ENCODE data around the gene SEMA5B. TPM values are rescaled to one million over a fixed set of nuclear protein-coding genes. Genes with fewer than 3 reads are reported as not detected.

The SEMA5B gene
- total and polyA plus RNA-seq, 2 donors (not counting 3 experiments of a cell fraction or from before 2014, with no cell fraction given) = 0.07 TPM; not detected in 1

DNA sequence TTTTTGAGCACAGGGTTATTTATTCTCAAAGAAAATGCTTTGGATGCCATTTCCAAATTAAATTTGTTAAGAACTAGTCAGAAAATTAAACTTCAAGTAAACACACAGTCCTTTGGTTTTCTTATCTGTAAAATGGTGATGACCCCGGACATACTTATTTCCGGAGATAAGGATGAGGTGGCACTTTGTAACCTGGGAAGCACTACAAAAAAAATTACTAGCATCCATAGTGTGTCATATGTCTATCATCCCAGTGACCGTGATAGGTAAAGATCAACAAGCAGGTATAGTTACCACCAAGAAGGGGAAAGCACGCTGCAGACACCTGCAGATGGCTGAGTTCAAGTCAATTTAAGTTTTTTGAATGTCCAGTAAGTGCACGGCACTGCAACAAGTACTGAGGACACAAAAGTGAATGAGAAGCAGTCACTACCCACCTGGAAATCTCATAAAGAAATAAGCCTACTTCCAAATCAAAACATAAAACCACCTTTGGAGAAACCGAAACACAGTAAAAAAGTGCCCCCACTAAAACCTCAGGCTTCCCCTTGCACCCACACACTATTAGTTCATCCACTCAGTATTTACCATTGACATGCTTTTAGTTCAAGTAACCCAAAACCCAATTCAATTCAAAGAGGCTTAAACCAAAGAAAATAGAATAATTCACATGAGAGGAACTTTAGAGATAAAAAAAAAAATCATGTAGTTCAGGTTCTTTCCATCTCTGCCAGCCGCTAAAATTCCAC, 24.6 kb downstream of the SEMA5B start:
- Histone ChIP-seq H4K20me1 (replicated peaks; ENCODE audit: control insufficient read depth, extremely low read depth, insufficient read depth, low read length) (no peaks in the 10 kb centered on the region), H3K36me3 (ENCODE audit: control insufficient read depth in 2 of 2, extremely low read depth in 1 of 2, insufficient read depth in 2 of 2, low read length in 2 of 2) (no peaks in the 10 kb centered on the region), H3K4me2 (ENCODE audit: insufficient read depth, low read length) (no peak overlapping the region), H3K27me3 (ENCODE audit: control insufficient read depth in 2 of 2, insufficient read depth in 2 of 2, low read length in 2 of 2) (peaks cover 8 to 19% of the 10 kb centered on the region in 2 experiments), H3K4me1 (ENCODE audit: control insufficient read depth, extremely low read depth, insufficient read depth, low read length) (no peaks in the 10 kb centered on the region), H3K79me2 (ENCODE audit: control insufficient read depth, insufficient read depth, low read length) (no peaks in the 10 kb centered on the region), H3K9me1 (replicated peaks; ENCODE audit: control insufficient read depth, extremely low read depth, insufficient read depth, low read length) (no peaks in the 10 kb centered on the region), H3K4me3 (replicated peaks in 1 of 3; ENCODE audit: insufficient read depth in 1 of 3, low read depth in 1 of 3, low read length in 3 of 3) (no peak overlapping the region), H3K9ac (replicated peaks; ENCODE audit: extremely low read depth, insufficient read depth, low read length) (no peak overlapping the region), H3K27ac (ENCODE audit: insufficient read depth, low read depth, low read length) (no peak overlapping the region), H2AFZ (ENCODE audit: low read depth, low read length) (no peak overlapping the region), H3K9me3 (replicated peaks; ENCODE audit: control insufficient read depth, insufficient read depth, low read length) (no peaks in the 10 kb centered on the region)
- intact Hi-C loops (cut with micrococcal nuclease) = no loop called here
- dilution Hi-C loops (cut with MboI; ENCODE audit: extremely low pct_ligation_motif_present, low sequenced_read_pairs) = no loop called here
- FAIRE-seq = no peak
- no TSS peak for BruUV-seq (replicated peaks)
- no peak for DNase-seq (ENCODE audit: low read depth, low spot score)
- no peak for TF ChIP-seq GATA2 (IDR thresholded peaks at IDR 0.05; ENCODE audit: insufficient read depth, insufficient read length, low read depth, low read length)
- no peak for TF ChIP-seq POLR2AphosphoS5 (IDR thresholded peaks at IDR 0.05; ENCODE audit: insufficient read depth, low read depth, low read length)
- TF ChIP-seq FOS (IDR thresholded peaks at IDR 0.05; ENCODE audit: borderline replicate concordance, insufficient read depth, low read length) = no peak
- TF ChIP-seq EZH2 (IDR thresholded peaks at IDR 0.05; ENCODE audit: borderline replicate concordance, low read depth, low read length, severe bottlenecking) = no peak
- TF ChIP-seq POLR2A (IDR thresholded peaks at IDR 0.05; ENCODE audit: low read depth, low read length) = no peak
- TF ChIP-seq JUN (IDR thresholded peaks at IDR 0.05; ENCODE audit: borderline replicate concordance, insufficient read depth, insufficient read length, low read depth) = no peak
- TF ChIP-seq MAX (IDR thresholded peaks at IDR 0.05; ENCODE audit: insufficient read depth, insufficient read length) = no peak
- TF ChIP-seq, protein P1, sequence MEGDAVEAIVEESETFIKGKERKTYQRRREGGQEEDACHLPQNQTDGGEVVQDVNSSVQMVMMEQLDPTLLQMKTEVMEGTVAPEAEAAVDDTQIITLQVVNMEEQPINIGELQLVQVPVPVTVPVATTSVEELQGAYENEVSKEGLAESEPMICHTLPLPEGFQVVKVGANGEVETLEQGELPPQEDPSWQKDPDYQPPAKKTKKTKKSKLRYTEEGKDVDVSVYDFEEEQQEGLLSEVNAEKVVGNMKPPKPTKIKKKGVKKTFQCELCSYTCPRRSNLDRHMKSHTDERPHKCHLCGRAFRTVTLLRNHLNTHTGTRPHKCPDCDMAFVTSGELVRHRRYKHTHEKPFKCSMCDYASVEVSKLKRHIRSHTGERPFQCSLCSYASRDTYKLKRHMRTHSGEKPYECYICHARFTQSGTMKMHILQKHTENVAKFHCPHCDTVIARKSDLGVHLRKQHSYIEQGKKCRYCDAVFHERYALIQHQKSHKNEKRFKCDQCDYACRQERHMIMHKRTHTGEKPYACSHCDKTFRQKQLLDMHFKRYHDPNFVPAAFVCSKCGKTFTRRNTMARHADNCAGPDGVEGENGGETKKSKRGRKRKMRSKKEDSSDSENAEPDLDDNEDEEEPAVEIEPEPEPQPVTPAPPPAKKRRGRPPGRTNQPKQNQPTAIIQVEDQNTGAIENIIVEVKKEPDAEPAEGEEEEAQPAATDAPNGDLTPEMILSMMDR (IDR thresholded peaks at IDR 0.05; ENCODE audit: extremely low read depth in 1 of 2, insufficient read depth in 1 of 2, low read depth in 1 of 2, low read length in 2 of 2) = no peak
- no peak for TF ChIP-seq MYC (IDR thresholded peaks at IDR 0.05; ENCODE audit: low read depth, low read length)
- CTCF ChIA-PET = interaction anchor here (1.8 kb wide), 1 partner anchor 13 kb away, joined by 4 read pairs; no protein-coding TSS in a partner anchor
- POLR2A ChIA-PET = no interaction called here

All from endothelial cell of umbilical vein (primary cell).